Measurements from ENCODE around the gene DNAH6. TPM values are rescaled to one million over a fixed set of nuclear protein-coding genes. Genes with fewer than 3 reads are reported as not detected.

DNAH6 gene
- polyA plus RNA-seq, 1 donor (not counting 4 experiments of a cell fraction or from before 2014, with no cell fraction given): 0.05 TPM

- no peak overlapping the region for H2AFZ ChIP-seq (ENCODE audit: control insufficient read depth, low read length)
- TF ChIP-seq EZH2 (IDR thresholded peaks at IDR 0.05; ENCODE audit: low read length): no peak
- no peak for TF ChIP-seq CTCF (optimal IDR thresholded peaks at IDR 0.05 in 1 of 3, IDR thresholded peaks at IDR 0.05 in 1 of 3, conservative IDR thresholded peaks at IDR 0.05 in 1 of 3; ENCODE audit: extremely low read depth in 1 of 3, insufficient read depth in 2 of 3, low read length in 3 of 3)
- H3K36me3 ChIP-seq (ENCODE audit: control insufficient read depth in 2 of 2, extremely low read depth in 1 of 2, insufficient read depth in 2 of 2, low read length in 2 of 2): no peaks in the 10 kb centered on the region
- DNase-seq (ENCODE audit: low read depth, low spot score) (no peak), FAIRE-seq (no peak)
- no peaks in the 10 kb centered on the region for H4K20me1 ChIP-seq (ENCODE audit: control insufficient read depth, extremely low read depth, insufficient read depth, low read length)
- H3K27ac ChIP-seq (ENCODE audit: control insufficient read depth, insufficient read depth, low read length): no peak overlapping the region
- H3K9me3 ChIP-seq (ENCODE audit: control insufficient read depth, low read depth, low read length): no peaks in the 10 kb centered on the region
- no peaks in the 10 kb centered on the region for H3K79me2 ChIP-seq (ENCODE audit: control insufficient read depth, insufficient read depth, low read length)
- H3K4me3 ChIP-seq (ENCODE audit: control insufficient read depth in 2 of 3, extremely low read depth in 1 of 3, insufficient read depth in 2 of 3, low read depth in 1 of 3, low read length in 3 of 3): no peak overlapping the region
- H3K9me1 ChIP-seq (ENCODE audit: control insufficient read depth, extremely low read depth, insufficient read depth, low read length): no peaks in the 10 kb centered on the region
- no peaks in the 10 kb centered on the region for H3K4me1 ChIP-seq (ENCODE audit: control insufficient read depth, extremely low read depth, insufficient read depth, low read length)
- H3K27me3 ChIP-seq (ENCODE audit: control insufficient read depth, extremely low read depth, insufficient read depth, low read length): no peaks in the 10 kb centered on the region
- no peak overlapping the region for H3K4me2 ChIP-seq (ENCODE audit: control insufficient read depth, extremely low read depth, insufficient read depth, low read depth, low read length)
- no peak overlapping the region for H3K9ac ChIP-seq (ENCODE audit: control insufficient read depth, extremely low read depth, insufficient read depth, low read length)
- dilution Hi-C loops (cut with MboI; ENCODE audit: extremely low pct_ligation_motif_present, low sequenced_read_pairs): no loop called here
These were observed 17.9 kb downstream of the DNAH6 start for GRCh38 chr2:84534225-84534624.

- TF ChIP-seq CTCF (optimal IDR thresholded peaks at IDR 0.05 in 1 of 3, IDR thresholded peaks at IDR 0.05 in 1 of 3, conservative IDR thresholded peaks at IDR 0.05 in 1 of 3; ENCODE audit: extremely low read depth in 1 of 3, insufficient read depth in 2 of 3, low read length in 3 of 3) (no peak), EZH2 (IDR thresholded peaks at IDR 0.05; ENCODE audit: low read length) (no peak)
- no peaks in the 10 kb centered on the region for H3K9me1 ChIP-seq (ENCODE audit: control insufficient read depth, extremely low read depth, insufficient read depth, low read length)
- H3K36me3 ChIP-seq (ENCODE audit: control insufficient read depth in 2 of 2, extremely low read depth in 1 of 2, insufficient read depth in 2 of 2, low read length in 2 of 2): no peaks in the 10 kb centered on the region
- H3K4me3 ChIP-seq (ENCODE audit: control insufficient read depth in 2 of 3, extremely low read depth in 1 of 3, insufficient read depth in 2 of 3, low read depth in 1 of 3, low read length in 3 of 3): no peak overlapping the region
- no peak for FAIRE-seq
- no peak overlapping the region for H2AFZ ChIP-seq (ENCODE audit: control insufficient read depth, low read length)
- H3K27ac ChIP-seq (ENCODE audit: control insufficient read depth, insufficient read depth, low read length): no peak overlapping the region
- H3K9ac ChIP-seq (ENCODE audit: control insufficient read depth, extremely low read depth, insufficient read depth, low read length): no peak overlapping the region
- no peak overlapping the region for H3K4me2 ChIP-seq (ENCODE audit: control insufficient read depth, extremely low read depth, insufficient read depth, low read depth, low read length)
- no peaks in the 10 kb centered on the region for H3K4me1 ChIP-seq (ENCODE audit: control insufficient read depth, extremely low read depth, insufficient read depth, low read length)
- no peak for DNase-seq (ENCODE audit: low read depth, low spot score)
- H4K20me1 ChIP-seq (ENCODE audit: control insufficient read depth, extremely low read depth, insufficient read depth, low read length): no peaks in the 10 kb centered on the region
- dilution Hi-C loops (cut with MboI; ENCODE audit: extremely low pct_ligation_motif_present, low sequenced_read_pairs): no loop called here
- H3K9me3 ChIP-seq (ENCODE audit: control insufficient read depth, low read depth, low read length): no peaks in the 10 kb centered on the region
- H3K27me3 ChIP-seq (ENCODE audit: control insufficient read depth, extremely low read depth, insufficient read depth, low read length): no peaks in the 10 kb centered on the region
- H3K79me2 ChIP-seq (ENCODE audit: control insufficient read depth, insufficient read depth, low read length): no peaks in the 10 kb centered on the region
These were observed 21.0 kb downstream of the DNAH6 start for GRCh38 chr2:84537251-84537650.
